Activated CD4-positive, alpha-beta T cell treated with anti-CD3 and anti-CD28 coated beads, Interleukin-2, amount 10 ng/mL, durations not matched to agents 7 days and 5 days (primary cell): ENCODE results near the gene GNB1L. TPM values are rescaled to one million over a fixed set of nuclear protein-coding genes. Genes with fewer than 3 reads are reported as not detected.

Experiments
- CTCF ChIA-PET: fragments of 350-600 bp; sonication (Branson Sonifier 250); formaldehyde crosslinking; loops from one replicate; lab custom pipeline; 2021; ENCODE audit warnings: antibody characterized with exemption; lab: Charles Lee
- POLR2A ChIA-PET: fragments of 350-600 bp; sonication (Branson Sonifier 250); formaldehyde crosslinking; loops from one replicate; lab custom pipeline; 2021; ENCODE audit warnings: antibody characterized with exemption; lab: Charles Lee
- DNase-seq: peaks from one replicate; pipeline ENCODE4 v3.0.0-alpha.2; 2020
- H3K27ac Mint-ChIP-seq: one replicate; pipeline ENCODE4 v1.8.0; 2021; ENCODE audit warnings: mild to moderate bottlenecking, moderate library complexity, mixed read lengths
- H3K27me3 Mint-ChIP-seq: one replicate; pipeline ENCODE4 v1.8.0; 2021; ENCODE audit warnings: mixed read lengths
- H3K36me3 Mint-ChIP-seq: one replicate; pipeline ENCODE4 v1.8.0; 2021; ENCODE audit warnings: low read depth, mixed read lengths
- H3K4me1 Mint-ChIP-seq: one replicate; pipeline ENCODE4 v1.8.0; 2021; ENCODE audit warnings: mixed read lengths
- H3K4me3 Mint-ChIP-seq: one replicate; pipeline ENCODE4 v1.8.0; 2021; ENCODE audit warnings: mild to moderate bottlenecking, moderate library complexity, mixed read lengths
- H3K9me3 Mint-ChIP-seq: one replicate; pipeline ENCODE4 v1.8.0; 2021; ENCODE audit warnings: mixed read lengths
- total RNA-seq, 2 experiments: library from RNA; stranded (reverse); gene quantifications; one replicate each; pipeline ENCODE4 v1.2.3, GENCODE V29; 2021

GNB1L gene
- total RNA-seq, 2 experiments from 2014 or later = 5.3 to 7.3 TPM

GRCh38 chr22:19758896-19759426, 95.7 kb downstream of the GNB1L start:
- POLR2A ChIA-PET = no interaction called here

GRCh38 chr22:19757985-19758895, 96.4 kb downstream of the GNB1L start:
- H3K36me3 Mint-ChIP-seq = peaks cover 5% of the 10 kb centered on the region
- peaks cover 25% of the 10 kb centered on the region for H3K4me1 Mint-ChIP-seq
- POLR2A ChIA-PET = no interaction called here
- no peak overlapping the region for H3K27ac Mint-ChIP-seq
- H3K27me3 Mint-ChIP-seq = peaks cover 72% of the 10 kb centered on the region
- DNase-seq = no peak
- no peaks in the 10 kb centered on the region for H3K9me3 Mint-ChIP-seq
- CTCF ChIA-PET = interaction anchor here (0.8 kb wide), 1 partner anchor 32 kb away, joined by 3 read pairs; no protein-coding TSS in a partner anchor
- H3K4me3 Mint-ChIP-seq = no peak overlapping the region

More at GRCh38 chr22:19758896-19759426, 95.7 kb downstream of the GNB1L start:
- peaks cover 73% of the 10 kb centered on the region for H3K27me3 Mint-ChIP-seq
- CTCF ChIA-PET = no interaction called here
- H3K4me1 Mint-ChIP-seq = peaks cover 25% of the 10 kb centered on the region
- peaks cover 5% of the 10 kb centered on the region for H3K36me3 Mint-ChIP-seq
- no peaks in the 10 kb centered on the region for H3K9me3 Mint-ChIP-seq
- no peak for DNase-seq
- no peak overlapping the region for H3K27ac Mint-ChIP-seq
- no peak overlapping the region for H3K4me3 Mint-ChIP-seq

- H3K4me3 Mint-ChIP-seq = peak overlapping the region; percentile 14
Measured at GRCh38 chr22:19757140-19757984, 97.3 kb downstream of the GNB1L start.

DNA sequence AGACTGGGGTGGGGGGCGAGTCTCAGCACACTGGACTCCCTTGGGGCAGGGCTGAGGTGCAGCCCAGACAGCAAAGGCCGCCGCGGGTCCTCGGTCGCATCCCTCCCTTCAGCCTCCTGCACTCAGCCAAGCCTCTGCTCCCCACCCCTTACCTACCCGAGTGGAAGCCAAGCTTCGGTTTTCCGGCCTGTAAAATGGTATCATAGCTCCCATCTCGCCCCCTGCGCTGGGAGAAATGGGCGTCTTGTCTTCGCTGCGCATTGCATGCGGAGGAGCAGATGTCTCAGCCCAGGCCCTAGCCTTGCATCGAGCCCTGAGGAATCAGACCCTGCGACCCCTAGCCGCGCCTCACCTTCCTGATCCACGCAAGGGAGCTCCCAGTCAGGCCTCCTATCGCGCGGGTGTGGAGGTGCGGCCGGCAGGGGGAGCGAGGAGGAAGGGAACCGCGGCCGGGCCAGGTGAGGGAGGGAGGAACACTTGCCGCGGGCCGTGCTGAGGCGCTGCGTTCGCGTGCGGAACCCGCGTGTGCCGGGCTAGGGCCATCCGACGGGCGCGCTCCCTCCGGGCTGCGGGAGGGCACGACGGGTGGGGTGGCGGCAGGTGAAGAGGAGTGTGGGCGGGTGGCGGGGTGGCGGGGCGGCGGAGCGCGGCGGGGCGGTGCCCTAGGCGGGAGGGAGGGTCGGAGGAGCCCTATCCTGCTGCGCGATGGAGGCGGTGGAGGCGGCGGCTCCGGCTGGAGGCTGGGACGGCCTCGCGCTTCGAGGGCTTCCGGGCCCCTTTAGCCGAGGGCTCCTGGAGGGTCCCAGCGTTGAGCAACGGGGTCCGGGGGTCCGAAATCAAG, 98.2 kb downstream of the GNB1L start:
- Mint-ChIP-seq H3K4me3 (peak overlapping the region; percentile 34), H3K9me3 (no peaks in the 10 kb centered on the region), H3K36me3 (peaks cover 5% of the 10 kb centered on the region), H3K27ac (no peak overlapping the region), H3K27me3 (peaks cover 66% of the 10 kb centered on the region), H3K4me1 (peaks cover 24% of the 10 kb centered on the region)
- DNase-seq = peak; percentile 75
- ChIA-PET CTCF (interaction anchor here (0.8 to 1.5 kb wide), 6 partner anchors 26 to 157 kb away, joined by 3 to 8 read pairs (median 5); no protein-coding TSS in a partner anchor), POLR2A (no interaction called here)

More at GRCh38 chr22:19757140-19757984, 97.3 kb downstream of the GNB1L start:
- Mint-ChIP-seq H3K9me3 (no peaks in the 10 kb centered on the region), H3K27me3 (peaks cover 72% of the 10 kb centered on the region), H3K36me3 (peaks cover 5% of the 10 kb centered on the region), H3K4me1 (peaks cover 25% of the 10 kb centered on the region), H3K27ac (no peak overlapping the region)
- CTCF ChIA-PET = interaction anchor here (0.8 to 1.2 kb wide), 3 partner anchors 27 to 156 kb away, joined by 3 to 8 read pairs (median 6); no protein-coding TSS in a partner anchor
- DNase-seq = no peak
- POLR2A ChIA-PET = no interaction called here

DNA sequence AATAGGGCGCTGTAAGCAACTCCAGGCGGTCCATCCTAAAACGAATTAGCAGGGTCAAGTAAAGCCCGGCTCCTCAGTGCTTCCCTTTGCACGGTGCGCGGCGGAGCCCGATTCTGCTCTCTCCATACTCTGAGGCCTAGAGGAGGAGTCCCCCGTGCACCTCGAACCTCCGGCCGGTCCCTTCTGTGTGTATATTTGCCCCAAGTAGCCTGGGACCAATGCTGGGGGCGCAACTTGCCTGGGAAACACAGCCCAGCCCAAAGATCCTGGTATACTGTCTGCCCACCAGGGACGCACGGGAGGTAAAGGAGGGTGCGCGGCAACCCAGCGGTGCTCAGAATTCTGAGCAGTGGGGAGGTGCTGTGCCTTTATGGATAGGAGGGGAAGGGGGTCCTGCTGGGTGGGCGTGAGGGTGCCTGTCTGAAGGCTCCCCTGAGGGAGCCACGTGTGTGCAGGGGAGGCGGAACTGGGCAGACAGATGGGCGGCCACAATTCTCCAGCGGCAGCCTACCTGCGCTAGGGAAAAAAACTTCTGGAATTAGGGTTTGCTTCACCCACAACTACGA, 98.9 kb downstream of the GNB1L start:
- ChIA-PET POLR2A (no interaction called here), CTCF (interaction anchor here (0.8 to 1.5 kb wide), 6 partner anchors 26 to 157 kb away, joined by 3 to 8 read pairs (median 5); no protein-coding TSS in a partner anchor)
- no peak overlapping the region for H3K27ac Mint-ChIP-seq
- peaks cover 65% of the 10 kb centered on the region for H3K27me3 Mint-ChIP-seq
- H3K4me3 Mint-ChIP-seq = no peak overlapping the region
- peaks cover 23% of the 10 kb centered on the region for H3K4me1 Mint-ChIP-seq
- no peak for DNase-seq
- no peaks in the 10 kb centered on the region for H3K9me3 Mint-ChIP-seq
- H3K36me3 Mint-ChIP-seq = peaks cover 5% of the 10 kb centered on the region

DNA sequence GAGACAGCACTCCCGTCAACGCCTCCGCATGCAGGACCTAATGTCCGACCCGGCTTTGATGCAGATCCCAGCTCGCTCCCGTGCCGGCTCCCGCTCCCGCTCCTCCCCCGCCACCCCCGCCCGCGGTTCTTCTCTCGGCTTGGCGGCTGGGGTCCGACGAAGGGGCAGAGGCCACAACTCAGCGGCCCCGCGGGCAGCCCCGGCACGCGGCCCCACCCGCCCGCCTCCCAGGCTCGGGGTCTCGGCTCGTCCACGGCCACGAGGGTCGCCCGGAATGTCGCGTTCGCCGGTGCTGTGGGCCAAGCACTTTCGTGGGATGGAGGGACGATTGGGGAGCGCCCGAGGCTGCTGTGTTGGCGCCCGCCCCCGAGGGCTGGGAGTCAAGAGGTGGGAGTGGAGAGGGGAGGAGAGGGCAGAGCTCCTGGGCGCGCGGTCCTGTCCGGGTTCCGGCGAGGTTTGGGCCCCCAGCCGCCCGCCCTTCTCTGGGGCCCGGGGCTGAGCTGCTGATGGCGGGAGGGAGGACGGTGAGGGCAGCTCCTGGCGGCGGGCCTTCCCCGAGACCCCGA, 99.4 kb downstream of the GNB1L start:
- peaks cover 22% of the 10 kb centered on the region for H3K4me1 Mint-ChIP-seq
- peaks cover 64% of the 10 kb centered on the region for H3K27me3 Mint-ChIP-seq
- no peak overlapping the region for H3K27ac Mint-ChIP-seq
- H3K36me3 Mint-ChIP-seq = peaks cover 5% of the 10 kb centered on the region
- no peak for DNase-seq
- no peaks in the 10 kb centered on the region for H3K9me3 Mint-ChIP-seq
- H3K4me3 Mint-ChIP-seq = no peak overlapping the region
- POLR2A ChIA-PET = no interaction called here
- CTCF ChIA-PET = interaction anchor here (1.5 kb wide), 1 partner anchor 155 kb away, joined by 6 read pairs; no protein-coding TSS in a partner anchor

DNA sequence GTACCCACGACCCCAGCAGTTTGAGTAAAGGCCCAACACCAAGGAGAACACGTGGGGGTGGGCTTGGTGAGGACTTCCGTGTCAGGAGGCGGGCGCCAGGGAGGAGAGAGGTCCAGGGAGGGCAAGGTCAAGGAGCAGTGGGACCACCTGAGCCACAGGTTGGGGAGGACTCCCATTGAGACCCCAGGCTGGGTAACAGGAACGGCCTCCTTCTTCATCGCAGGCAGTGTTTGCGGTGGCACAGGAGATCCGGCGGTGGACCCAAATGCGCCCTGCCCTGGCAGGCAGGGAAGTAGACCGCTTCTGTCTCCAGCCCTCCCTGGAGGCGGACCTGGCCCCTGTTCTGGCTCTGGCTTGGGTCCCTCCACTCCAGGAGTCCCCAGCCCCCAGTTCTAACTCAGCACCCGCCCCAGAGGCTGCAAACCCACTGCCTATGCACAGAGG, 100.0 kb downstream of the GNB1L start:
- POLR2A ChIA-PET = no interaction called here
- no peak for DNase-seq
- H3K27ac Mint-ChIP-seq = no peak overlapping the region
- CTCF ChIA-PET = interaction anchor here (1.3 kb wide), 1 partner anchor 24 kb away, joined by 5 read pairs; no protein-coding TSS in a partner anchor
- H3K4me1 Mint-ChIP-seq = peaks cover 17% of the 10 kb centered on the region
- peaks cover 59% of the 10 kb centered on the region for H3K27me3 Mint-ChIP-seq
- H3K4me3 Mint-ChIP-seq = no peak overlapping the region
- H3K36me3 Mint-ChIP-seq = peaks cover 2% of the 10 kb centered on the region
- no peaks in the 10 kb centered on the region for H3K9me3 Mint-ChIP-seq

DNA sequence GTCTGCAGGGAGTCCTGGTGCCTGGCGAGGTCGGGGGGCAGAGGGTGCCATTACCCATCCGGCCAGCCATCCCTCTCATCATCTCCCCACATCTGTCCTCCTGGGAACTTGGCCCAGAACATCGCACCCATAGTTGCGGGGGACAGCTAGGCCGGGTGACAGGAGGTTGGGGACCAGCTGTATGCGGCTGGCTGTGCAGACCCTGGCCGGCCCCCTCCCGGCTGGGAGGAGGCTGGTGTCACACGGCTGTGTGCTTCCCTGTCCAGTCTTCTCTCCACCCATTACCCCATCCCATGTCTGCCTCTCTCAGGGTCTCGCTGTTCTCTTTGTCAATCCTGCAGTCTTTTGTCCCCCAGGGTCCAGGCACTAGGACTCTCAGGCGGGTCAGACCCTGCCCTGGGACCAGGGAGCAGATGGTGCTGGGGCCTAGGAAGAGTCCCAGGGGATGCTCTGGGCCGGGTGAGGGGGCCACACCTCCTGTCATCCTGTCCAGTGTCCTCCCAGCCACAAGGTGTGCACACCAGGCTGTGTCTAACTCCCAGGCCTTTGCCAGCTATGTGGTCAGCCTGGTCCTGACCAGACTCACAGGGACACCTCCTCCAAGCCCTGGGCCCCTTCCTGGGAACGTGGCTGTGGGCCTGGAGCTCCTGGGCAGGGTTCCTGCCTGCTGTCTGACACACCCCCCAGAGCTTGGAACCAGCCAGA, 100.5 kb downstream of the GNB1L start:
- ChIA-PET CTCF (interaction anchor here (1.3 kb wide), 1 partner anchor 24 kb away, joined by 5 read pairs; no protein-coding TSS in a partner anchor), POLR2A (no interaction called here)
- Mint-ChIP-seq H3K4me1 (peaks cover 15% of the 10 kb centered on the region), H3K27ac (no peak overlapping the region), H3K4me3 (no peak overlapping the region), H3K27me3 (peaks cover 55% of the 10 kb centered on the region), H3K36me3 (peaks cover 2% of the 10 kb centered on the region), H3K9me3 (no peaks in the 10 kb centered on the region)
- no peak for DNase-seq

GRCh38 chr22:19753090-19753842, 101.4 kb downstream of the GNB1L start:
- H3K27ac Mint-ChIP-seq = no peak overlapping the region
- ChIA-PET CTCF (interaction anchor here (1.3 kb wide), 1 partner anchor 23 kb away, joined by 5 read pairs; no protein-coding TSS in a partner anchor), POLR2A (no interaction called here)
- peaks cover 50% of the 10 kb centered on the region for H3K27me3 Mint-ChIP-seq
- no peak overlapping the region for H3K4me3 Mint-ChIP-seq
- H3K4me1 Mint-ChIP-seq = peaks cover 15% of the 10 kb centered on the region
- DNase-seq = no peak
- H3K9me3 Mint-ChIP-seq = no peaks in the 10 kb centered on the region
- peaks cover 2% of the 10 kb centered on the region for H3K36me3 Mint-ChIP-seq

- POLR2A ChIA-PET = no interaction called here
- CTCF ChIA-PET = interaction anchor here (0.8 kb wide), 1 partner anchor 160 kb away, joined by 3 read pairs; no protein-coding TSS in a partner anchor
- DNase-seq = no peak
- Mint-ChIP-seq H3K4me1 (peaks cover 8% of the 10 kb centered on the region), H3K36me3 (peaks cover 2% of the 10 kb centered on the region), H3K27me3 (peaks cover 38% of the 10 kb centered on the region), H3K9me3 (no peaks in the 10 kb centered on the region), H3K4me3 (no peak overlapping the region), H3K27ac (no peak overlapping the region)
Measured at GRCh38 chr22:19751497-19752245, 103.0 kb downstream of the GNB1L start.
